Fibroblast of the aortic adventitia (primary cell): ENCODE data around the gene CUX1. TPM values are rescaled to one million over a fixed set of nuclear protein-coding genes. Genes with fewer than 3 reads are reported as not detected.
"Not testable (repeated sequence)": the region's sequence is repeated elsewhere in the genome, so short reads cannot be mapped to it uniquely, and the experiment has no call there.

Experiments
- DNase-seq: peaks from one replicate; pipeline ENCODE4 v3.0.0-alpha.2; 2010; ENCODE audit warnings: low read depth
- H3K4me3 ChIP-seq: 2 replicates; pipeline ENCODE4 v1.5.1; 2011; ENCODE audit warnings: low read depth, mild to moderate bottlenecking, control low read depth, low read length, moderate library complexity
- CTCF ChIP-seq: IDR thresholded peaks from 2 replicates; pipeline ENCODE4 v1.5.1; 2011; ENCODE audit warnings: mild to moderate bottlenecking, low read length, control low read depth, inconsistent platforms; ENCODE audit not compliant: insufficient read depth
- total RNA-seq: library from RNA; depleted of rRNA; stranded (reverse); fragments of >200 nt; gene quantifications from 2 replicates; pipeline ENCODE4 v1.2.3, GENCODE V29; 2012; ENCODE audit warnings: low replicate concordance

The CUX1 gene
- total RNA-seq, 1 donor, result 44.2 TPM

GRCh38 chr7:101916041-101916800 lies 98.8 kb downstream of the CUX1 start:
- no peak for DNase-seq
- H3K4me3 ChIP-seq, result no peak overlapping the region
- no peak for TF ChIP-seq CTCF

- no peak overlapping the region for H3K4me3 ChIP-seq
- TF ChIP-seq CTCF, result no peak
- no peak for DNase-seq
These were observed 99.5 kb downstream of the CUX1 start for GRCh38 chr7:101916876-101917275.

- H3K4me3 ChIP-seq, result no peak overlapping the region
- TF ChIP-seq CTCF, result no peak
These were observed 100.1 kb downstream of the CUX1 start for GRCh38 chr7:101917566-101917965.

GRCh38 chr7:101918426-101918825 lies 101.0 kb downstream of the CUX1 start:
- TF ChIP-seq CTCF, result no peak
- DNase-seq, result no peak
- H3K4me3 ChIP-seq, result no peak overlapping the region

More at GRCh38 chr7:101917566-101917965, 100.1 kb downstream of the CUX1 start:
- DNase-seq, result no peak

GRCh38 chr7:101919363-101920115 lies 102.1 kb downstream of the CUX1 start:
- no peak overlapping the region for H3K4me3 ChIP-seq
- no peak for DNase-seq
- TF ChIP-seq CTCF, result no peak

GRCh38 chr7:101921061-101921460 lies 103.6 kb downstream of the CUX1 start:
- no peak overlapping the region for H3K4me3 ChIP-seq
- no peak for DNase-seq
- no peak for TF ChIP-seq CTCF

GRCh38 chr7:101921546-101922489 lies 104.4 kb downstream of the CUX1 start:
- peak; percentile 95 for DNase-seq
- H3K4me3 ChIP-seq, result not testable (repeated sequence)
